ENCODE data around the gene MEGF11. TPM values are rescaled to one million over a fixed set of nuclear protein-coding genes. Genes with fewer than 3 reads are reported as not detected.

MEGF11 gene
- total RNA-seq, 1 experiment from 2014 or later = 1.2 TPM

- no peaks in the 10 kb centered on the region for H4K20me1 ChIP-seq (ENCODE audit: control insufficient read depth, insufficient read depth, insufficient read length)
- no peak overlapping the region for H2BK20ac ChIP-seq (ENCODE audit: low read depth, low read length, poor library complexity, severe bottlenecking)
- H3K56ac ChIP-seq (ENCODE audit: insufficient read length, low read depth, low read length) = no peak overlapping the region
- H3K9ac ChIP-seq (ENCODE audit: extremely low read depth, insufficient read length, low read length) = no peak overlapping the region
- no peak overlapping the region for H2BK12ac ChIP-seq (ENCODE audit: insufficient read length, low read depth, low read length)
- no peak overlapping the region for H3K27ac ChIP-seq (ENCODE audit: insufficient read length, low read depth, low read length)
- H2BK120ac ChIP-seq (ENCODE audit: low read depth, low read length, poor library complexity, severe bottlenecking) = no peak overlapping the region
- H2BK5ac ChIP-seq (ENCODE audit: insufficient read length, low read length) = no peak overlapping the region
- H3K23me2 ChIP-seq (ENCODE audit: insufficient read length, low read depth, low read length, poor library complexity, severe bottlenecking) = no peaks in the 10 kb centered on the region
- no peak overlapping the region for H3K4ac ChIP-seq (ENCODE audit: low read depth, low read length)
- no peaks in the 10 kb centered on the region for H3K79me2 ChIP-seq (ENCODE audit: insufficient read depth, low read length)
- no peak overlapping the region for H3T11ph ChIP-seq (ENCODE audit: low read length)
- no peak overlapping the region for H3K18ac ChIP-seq (ENCODE audit: insufficient read length, low read depth, low read length)
- TF ChIP-seq, protein P1, sequence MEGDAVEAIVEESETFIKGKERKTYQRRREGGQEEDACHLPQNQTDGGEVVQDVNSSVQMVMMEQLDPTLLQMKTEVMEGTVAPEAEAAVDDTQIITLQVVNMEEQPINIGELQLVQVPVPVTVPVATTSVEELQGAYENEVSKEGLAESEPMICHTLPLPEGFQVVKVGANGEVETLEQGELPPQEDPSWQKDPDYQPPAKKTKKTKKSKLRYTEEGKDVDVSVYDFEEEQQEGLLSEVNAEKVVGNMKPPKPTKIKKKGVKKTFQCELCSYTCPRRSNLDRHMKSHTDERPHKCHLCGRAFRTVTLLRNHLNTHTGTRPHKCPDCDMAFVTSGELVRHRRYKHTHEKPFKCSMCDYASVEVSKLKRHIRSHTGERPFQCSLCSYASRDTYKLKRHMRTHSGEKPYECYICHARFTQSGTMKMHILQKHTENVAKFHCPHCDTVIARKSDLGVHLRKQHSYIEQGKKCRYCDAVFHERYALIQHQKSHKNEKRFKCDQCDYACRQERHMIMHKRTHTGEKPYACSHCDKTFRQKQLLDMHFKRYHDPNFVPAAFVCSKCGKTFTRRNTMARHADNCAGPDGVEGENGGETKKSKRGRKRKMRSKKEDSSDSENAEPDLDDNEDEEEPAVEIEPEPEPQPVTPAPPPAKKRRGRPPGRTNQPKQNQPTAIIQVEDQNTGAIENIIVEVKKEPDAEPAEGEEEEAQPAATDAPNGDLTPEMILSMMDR (conservative IDR thresholded peaks at IDR 0.05) = peak; percentile 18; the same call in 1 of the 3 replicates
- Mint-ChIP-seq H3K4me3 (no peak overlapping the region), H3K9me3 (no peaks in the 10 kb centered on the region), H3K4me1 (peaks cover 50 to 55% of the 10 kb centered on the region in 2 experiments), H3K36me3 (ENCODE audit: insufficient read depth in 1 of 3, low read depth in 3 of 3) (peaks cover 0 to 8% (median 0%) of the 10 kb centered on the region in 3 experiments; a peak in 2 of 7 replicates), H3K27me3 (ENCODE audit: low read depth) (no peaks in the 10 kb centered on the region; the same call in 1 of the 2 replicates), H3K27ac (no peak overlapping the region)
- H3K4me2 ChIP-seq (ENCODE audit: insufficient read depth, insufficient read length, low read length) = no peak overlapping the region
- WGBS (ENCODE audit: extremely low coverage, insufficient read length, low lambda C conversion rate) = no CpG with 5 or more reads among the region's 6 CpGs
- no peak overlapping the region for H4K91ac ChIP-seq (ENCODE audit: insufficient read length, low read depth, low read length)
- H3K79me1 ChIP-seq (ENCODE audit: insufficient read depth, low read depth, low read length, poor library complexity, severe bottlenecking) = no peaks in the 10 kb centered on the region
- H2AFZ ChIP-seq (ENCODE audit: low read length) = no peak overlapping the region
- H3K14ac ChIP-seq (ENCODE audit: insufficient read depth, low read length) = no peak overlapping the region
- no peak overlapping the region for H2AK5ac ChIP-seq (ENCODE audit: insufficient read length, low read length)
- H2BK15ac ChIP-seq (ENCODE audit: low read depth, low read length) = no peak overlapping the region
- H3K4me1 ChIP-seq (ENCODE audit: insufficient read depth, low read length) = peaks cover 7% of the 10 kb centered on the region; the same call in 1 of the 2 replicates
- no peak for DNase-seq
- H4K8ac ChIP-seq (replicated peaks; ENCODE audit: insufficient read length, low read depth, low read length) = no peak overlapping the region
- H3K23ac ChIP-seq (ENCODE audit: insufficient read length, low read depth, low read length) = no peak overlapping the region
- H3K27me3 ChIP-seq (ENCODE audit: insufficient read depth, low read length) = no peaks in the 10 kb centered on the region
- no peak overlapping the region for H4K5ac ChIP-seq (ENCODE audit: insufficient read length, low read depth, low read length)
- H3K9me3 ChIP-seq (ENCODE audit: control insufficient read depth, low read depth, low read length) = no peaks in the 10 kb centered on the region
Measured at GRCh38 chr15:66066481-66066880, 187.1 kb downstream of the MEGF11 start.
